ENCODE measurements around the gene SRF. TPM values are rescaled to one million over a fixed set of nuclear protein-coding genes. Genes with fewer than 3 reads are reported as not detected.

The SRF gene
- total RNA-seq, 1 experiment from 2014 or later = 32.1 TPM

GRCh38 chr6:43205849-43206248, 34.8 kb downstream of the SRF start:
- intact Hi-C loops (cut with micrococcal nuclease) = no loop called here
- H3K4me3 Mint-ChIP-seq (ENCODE audit: unreplicated experiment) = no peak overlapping the region
- H3K36me3 Mint-ChIP-seq (ENCODE audit: insufficient read depth, unreplicated experiment) = peaks cover 30% of the 10 kb centered on the region
- CTCF ChIA-PET = interaction anchor here (1.0 to 1.1 kb wide), 2 partner anchors 12 to 23 kb away, joined by 3 to 5 read pairs; partner anchors contain the start of gene DNPH1
- no peaks in the 10 kb centered on the region for H3K9me3 Mint-ChIP-seq (ENCODE audit: unreplicated experiment)
- no peak for DNase-seq (ENCODE audit: unreplicated experiment)
- no peaks in the 10 kb centered on the region for H3K4me1 Mint-ChIP-seq (ENCODE audit: insufficient read depth, unreplicated experiment)
- POLR2A ChIA-PET = no interaction called here
- no TSS peak for BruUV-seq (replicated peaks)
- no peak overlapping the region for H3K27ac Mint-ChIP-seq (ENCODE audit: low read depth, unreplicated experiment)
- TF ChIP-seq CTCF (IDR thresholded peaks at IDR 0.05; ENCODE audit: unreplicated experiment) = no peak
- H3K27me3 Mint-ChIP-seq (ENCODE audit: insufficient read depth, unreplicated experiment) = no peaks in the 10 kb centered on the region

- Mint-ChIP-seq H3K27me3 (ENCODE audit: insufficient read depth, unreplicated experiment) (no peaks in the 10 kb centered on the region), H3K4me1 (ENCODE audit: insufficient read depth, unreplicated experiment) (no peaks in the 10 kb centered on the region), H3K27ac (ENCODE audit: low read depth, unreplicated experiment) (no peak overlapping the region), H3K4me3 (ENCODE audit: unreplicated experiment) (no peak overlapping the region), H3K36me3 (ENCODE audit: insufficient read depth, unreplicated experiment) (peaks cover 27% of the 10 kb centered on the region), H3K9me3 (ENCODE audit: unreplicated experiment) (no peaks in the 10 kb centered on the region)
- no peak for DNase-seq (ENCODE audit: unreplicated experiment)
- no peak for TF ChIP-seq CTCF (IDR thresholded peaks at IDR 0.05; ENCODE audit: unreplicated experiment)
- intact Hi-C loops (cut with micrococcal nuclease) = no loop called here
- ChIA-PET POLR2A (no interaction called here), CTCF (no interaction called here)
- no TSS peak for BruUV-seq (replicated peaks)
Observed at GRCh38 chr6:43207286-43207685, 36.2 kb downstream of the SRF start.

- Mint-ChIP-seq H3K36me3 (ENCODE audit: insufficient read depth, unreplicated experiment) (peaks cover 24% of the 10 kb centered on the region), H3K4me3 (ENCODE audit: unreplicated experiment) (no peak overlapping the region), H3K27me3 (ENCODE audit: insufficient read depth, unreplicated experiment) (no peaks in the 10 kb centered on the region), H3K9me3 (ENCODE audit: unreplicated experiment) (no peaks in the 10 kb centered on the region), H3K4me1 (ENCODE audit: insufficient read depth, unreplicated experiment) (no peaks in the 10 kb centered on the region), H3K27ac (ENCODE audit: low read depth, unreplicated experiment) (no peak overlapping the region)
- TF ChIP-seq CTCF (IDR thresholded peaks at IDR 0.05; ENCODE audit: unreplicated experiment) = no peak
- POLR2A ChIA-PET = interaction anchor here (1.3 kb wide), 1 partner anchor 7 kb away, joined by 3 read pairs; no protein-coding TSS in a partner anchor
- intact Hi-C loops (cut with micrococcal nuclease) = no loop called here
- no TSS peak for BruUV-seq (replicated peaks)
- CTCF ChIA-PET = interaction anchor here (1.6 kb wide), 1 partner anchor 12 kb away, joined by 3 read pairs; no protein-coding TSS in a partner anchor
- no peak for DNase-seq (ENCODE audit: unreplicated experiment)
Observed at GRCh38 chr6:43211955-43212354, 40.9 kb downstream of the SRF start.

DNA sequence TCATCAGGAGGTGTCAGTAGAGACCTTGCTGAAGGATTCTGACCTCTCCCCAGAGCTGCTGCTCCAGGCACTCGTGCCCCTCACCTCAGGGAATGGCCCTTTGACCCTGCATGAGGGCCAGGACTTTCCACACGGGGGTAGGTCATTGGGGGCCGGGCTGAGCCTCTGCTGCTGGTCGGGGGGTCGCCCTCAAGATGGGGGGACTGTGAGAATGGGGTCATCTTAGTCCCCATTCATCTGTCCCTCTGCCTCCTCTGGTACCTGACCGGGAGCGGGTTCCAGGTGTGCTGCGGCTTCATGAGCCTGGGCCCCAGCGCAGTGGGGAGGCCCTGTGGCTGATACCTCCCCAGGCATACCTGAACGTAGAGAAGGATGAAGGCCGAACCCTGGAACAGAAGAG, 42.4 kb downstream of the SRF start:
- Mint-ChIP-seq H3K27ac (ENCODE audit: low read depth, unreplicated experiment) (no peak overlapping the region), H3K4me3 (ENCODE audit: unreplicated experiment) (no peak overlapping the region), H3K9me3 (ENCODE audit: unreplicated experiment) (no peaks in the 10 kb centered on the region), H3K36me3 (ENCODE audit: insufficient read depth, unreplicated experiment) (peaks cover 33% of the 10 kb centered on the region), H3K4me1 (ENCODE audit: insufficient read depth, unreplicated experiment) (no peaks in the 10 kb centered on the region), H3K27me3 (ENCODE audit: insufficient read depth, unreplicated experiment) (no peaks in the 10 kb centered on the region)
- intact Hi-C loops (cut with micrococcal nuclease) = no loop called here
- POLR2A ChIA-PET = no interaction called here
- no peak for DNase-seq (ENCODE audit: unreplicated experiment)
- TF ChIP-seq CTCF (IDR thresholded peaks at IDR 0.05; ENCODE audit: unreplicated experiment) = no peak
- BruUV-seq (replicated peaks) = no TSS peak
- CTCF ChIA-PET = interaction anchor here (1.0 to 1.8 kb wide), 2 partner anchors 16 to 21 kb away, joined by 5 to 6 read pairs; partner anchors contain the start of gene DNPH1
